AG04449 (cell line): ENCODE measurements around the gene MMP12.
"Not testable (repeated sequence)": the region's sequence is repeated elsewhere in the genome, so short reads cannot be mapped to it uniquely, and the experiment has no call there.

Experiments used
- CTCF ChIA-PET: fragments of 350-600 bp; formaldehyde crosslinking; extraction: SDS; loops from one replicate; lab custom pipeline; 2021; ENCODE audit warnings: antibody characterized with exemption; lab: Yijun Ruan, JAX
- POLR2A ChIA-PET: fragments of 400-600, 350-600 bp; formaldehyde crosslinking; extraction: SDS; loops from one replicate; lab custom pipeline; 2020; ENCODE audit warnings: antibody characterized with exemption, inconsistent platforms; lab: Yijun Ruan, JAX
- DNase-seq: peaks from one replicate; pipeline ENCODE4 v3.0.0-alpha.2; 2010; ENCODE audit warnings: low read depth, low spot score
- H3K4me3 ChIP-seq: 2 replicates; pipeline ENCODE4 v1.5.1; 2011; ENCODE audit warnings: low read depth, mild to moderate bottlenecking, control low read depth, low read length
- CTCF ChIP-seq: IDR thresholded peaks from one replicate; pipeline ENCODE4 v1.5.1; 2011; ENCODE audit warnings: mild to moderate bottlenecking, moderate library complexity, low read length, control low read depth, inconsistent platforms; ENCODE audit not compliant: insufficient read depth; ENCODE audit errors: missing control alignments

Gene MMP12

GRCh38 chr11:102883141-102883540 lies 8.4 kb upstream of the MMP12 start:
- TF ChIP-seq CTCF, result no peak
- ChIA-PET CTCF (interaction anchor here (1.0 to 1.4 kb wide), 2 partner anchors 32 to 80 kb away, joined by 3 to 5 read pairs; no protein-coding TSS in a partner anchor), POLR2A (interaction anchor here (0.7 kb wide), 1 partner anchor 9 kb away, joined by 3 read pairs; no protein-coding TSS in a partner anchor)
- DNase-seq, result no peak
- no peak overlapping the region for H3K4me3 ChIP-seq

- ChIA-PET CTCF (interaction anchor here (1.0 kb wide), 1 partner anchor 80 kb away, joined by 3 read pairs; no protein-coding TSS in a partner anchor), POLR2A (interaction anchor here (0.7 kb wide), 1 partner anchor 10 kb away, joined by 3 read pairs; no protein-coding TSS in a partner anchor)
- no peak for TF ChIP-seq CTCF
- H3K4me3 ChIP-seq, result no peak overlapping the region
- peak; percentile 79 for DNase-seq
Measured at GRCh38 chr11:102882389-102883024, 7.7 kb upstream of the MMP12 start.

- CTCF ChIA-PET, result no interaction called here
- DNase-seq, result no peak
- H3K4me3 ChIP-seq, result no peak overlapping the region
- POLR2A ChIA-PET, result no interaction called here
- no peak for TF ChIP-seq CTCF
Measured at GRCh38 chr11:102879801-102880200, 5.0 kb upstream of the MMP12 start.

GRCh38 chr11:102878595-102878994 lies 3.8 kb upstream of the MMP12 start:
- H3K4me3 ChIP-seq, result no peak overlapping the region
- DNase-seq, result no peak
- ChIA-PET CTCF (interaction anchor here (1.4 to 2.2 kb wide), 2 partner anchors 36 to 47 kb away, joined by 3 to 7 read pairs; no protein-coding TSS in a partner anchor), POLR2A (no interaction called here)
- no peak for TF ChIP-seq CTCF

GRCh38 chr11:102869354-102869964 lies 5.3 kb downstream of the MMP12 start:
- POLR2A ChIA-PET, DNase-seq, H3K4me3 ChIP-seq: not testable (repeated sequence)
- CTCF ChIA-PET, result interaction anchor here (1.8 kb wide), 1 partner anchor 45 kb away, joined by 5 read pairs; no protein-coding TSS in a partner anchor

- TF ChIP-seq CTCF, result no peak
- no peak for DNase-seq
- CTCF ChIA-PET, result interaction anchor here (1.8 kb wide), 1 partner anchor 47 kb away, joined by 5 read pairs; no protein-coding TSS in a partner anchor
- POLR2A ChIA-PET, result no interaction called here
- no peak overlapping the region for H3K4me3 ChIP-seq
Measured at GRCh38 chr11:102868339-102868738, 6.4 kb downstream of the MMP12 start.
